ENCODE data around the gene POPDC2. TPM values are rescaled to one million over a fixed set of nuclear protein-coding genes. Genes with fewer than 3 reads are reported as not detected.
"Not testable (repeated sequence)": the region's sequence is repeated elsewhere in the genome, so short reads cannot be mapped to it uniquely, and the experiment has no call there.

Gene POPDC2
- total and polyA plus RNA-seq, 4 donors: 9.5 to 17.5 (median 11.3) TPM

DNA sequence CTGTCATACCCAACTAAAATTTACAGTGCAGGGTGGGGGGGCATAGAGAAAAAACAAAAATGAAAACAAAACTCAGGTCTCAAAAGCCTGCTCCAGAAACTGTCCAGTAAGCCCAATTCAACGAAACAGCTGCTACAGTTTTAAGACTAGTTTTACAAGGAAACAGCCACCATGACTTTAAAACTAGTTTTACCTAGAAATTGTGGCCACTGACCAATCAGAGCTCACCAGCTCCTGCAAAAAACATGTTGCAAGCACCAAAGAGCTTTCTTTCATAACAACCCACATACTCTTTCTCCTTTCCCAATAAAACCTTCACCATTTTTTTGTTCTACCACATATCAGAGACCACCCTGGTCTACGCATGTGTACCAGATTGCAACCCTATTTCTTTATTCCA, 35.1 kb upstream of the POPDC2 start:
- Histone ChIP-seq H3K4me3 (ENCODE audit: low read length in 2 of 2) (no peak overlapping the region), H3K9me3 (ENCODE audit: control insufficient read depth, low read length) (no peaks in the 10 kb centered on the region), H3K36me3 (ENCODE audit: control insufficient read depth in 1 of 2, insufficient read depth in 2 of 2, low read length in 1 of 2) (no peaks in the 10 kb centered on the region), H3K27ac (ENCODE audit: low read depth in 1 of 2, low read length in 2 of 2) (no peak overlapping the region), H3K27me3 (ENCODE audit: control insufficient read depth in 1 of 2, insufficient read depth in 2 of 2, low read length in 1 of 2) (no peaks in the 10 kb centered on the region), H3K4me1 (ENCODE audit: control insufficient read depth in 1 of 2, insufficient read depth in 2 of 2, low read length in 2 of 2) (no peaks in the 10 kb centered on the region)
- ATAC-seq (ENCODE audit: low FRiP score) (no peak), DNase-seq (no peak)
- WGBS, 2 donors: 92% methylated on average over 2 of the region's 2 CpGs
- intact Hi-C loops (cut with DNase I): no loop called here

DNA sequence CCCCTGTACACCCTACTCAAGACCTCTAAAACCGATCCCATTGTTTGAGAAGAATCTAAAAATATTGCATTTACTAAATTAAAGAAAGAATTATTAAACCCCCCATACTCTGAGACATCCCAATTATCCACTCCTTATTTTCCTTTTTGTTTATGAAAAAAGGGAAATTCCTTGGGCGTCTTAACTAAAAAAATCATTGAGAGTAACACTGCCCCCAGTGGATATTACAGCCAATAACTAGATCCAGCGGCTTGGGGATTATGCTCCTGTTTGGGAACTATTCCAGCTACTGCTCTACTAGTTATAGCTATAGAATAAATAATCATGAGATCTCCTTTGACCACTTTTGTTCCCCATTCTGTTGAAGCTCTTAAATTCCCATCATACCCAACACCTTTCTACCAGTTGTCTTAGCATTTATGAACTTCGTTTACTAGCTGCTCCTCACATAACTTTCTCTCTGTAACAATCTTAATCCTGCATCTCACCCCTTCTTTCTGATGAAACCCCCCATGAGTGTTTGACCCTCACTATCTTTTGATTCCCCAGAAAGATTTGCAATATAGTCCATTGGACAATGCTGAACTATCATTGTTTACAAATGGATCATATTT, 29.8 kb upstream of the POPDC2 start:
- H3K4me1 ChIP-seq (ENCODE audit: control insufficient read depth in 1 of 2, insufficient read depth in 2 of 2, low read length in 2 of 2): no peaks in the 10 kb centered on the region
- H3K27ac ChIP-seq (ENCODE audit: low read depth in 1 of 2, low read length in 2 of 2): no peak overlapping the region
- intact Hi-C loops (cut with DNase I): loop anchor here in 1 of 2 donors (5.0 kb wide), 1 partner anchor 193 kb away; the partner anchor contains the start of gene TIMMDC1
- DNase-seq (no peak), ATAC-seq (ENCODE audit: low FRiP score) (no peak)
- no peaks in the 10 kb centered on the region for H3K27me3 ChIP-seq (ENCODE audit: control insufficient read depth in 1 of 2, insufficient read depth in 2 of 2, low read length in 1 of 2)
- H3K4me3 ChIP-seq (ENCODE audit: low read length in 2 of 2): no peak overlapping the region
- no peaks in the 10 kb centered on the region for H3K36me3 ChIP-seq (ENCODE audit: control insufficient read depth in 1 of 2, insufficient read depth in 2 of 2, low read length in 1 of 2)
- no peaks in the 10 kb centered on the region for H3K9me3 ChIP-seq (ENCODE audit: control insufficient read depth, low read length)
- WGBS, 2 donors: 47 to 48% methylated on average over 4 of the region's 4 CpGs

DNA sequence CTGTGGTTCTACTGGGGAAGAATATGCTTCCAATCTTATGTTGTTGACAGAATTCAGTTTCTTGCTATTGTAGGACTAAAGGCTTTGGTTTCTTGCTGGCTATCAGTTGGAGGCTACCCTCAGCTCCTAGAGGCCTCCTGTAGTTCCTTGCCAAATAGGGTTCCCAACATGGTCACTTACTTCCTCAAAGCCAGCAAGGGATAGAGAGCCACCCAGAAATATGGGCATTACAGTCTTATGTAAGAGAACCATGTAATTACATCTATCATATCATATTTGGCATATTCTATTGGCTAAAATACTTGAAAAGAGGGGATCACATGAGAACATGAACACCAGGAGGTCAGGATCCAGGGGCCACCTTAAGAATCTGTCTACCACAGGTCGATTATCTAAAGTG, 23.0 kb upstream of the POPDC2 start:
- no peaks in the 10 kb centered on the region for H3K27me3 ChIP-seq (ENCODE audit: control insufficient read depth in 1 of 2, insufficient read depth in 2 of 2, low read length in 1 of 2)
- ATAC-seq (ENCODE audit: low FRiP score) (no peak), DNase-seq (no peak)
- intact Hi-C loops (cut with DNase I): loop anchor here (5.0 to 10.0 kb wide), 2 partner anchors 159 to 161 kb away; no protein-coding TSS in a partner anchor
- no peaks in the 10 kb centered on the region for H3K9me3 ChIP-seq (ENCODE audit: control insufficient read depth, low read length)
- H3K4me1 ChIP-seq (ENCODE audit: control insufficient read depth in 1 of 2, insufficient read depth in 2 of 2, low read length in 2 of 2): no peaks in the 10 kb centered on the region
- 20 to 38% methylated on average over 1 of the region's 1 CpG for WGBS, 2 donors
- no peaks in the 10 kb centered on the region for H3K36me3 ChIP-seq (ENCODE audit: control insufficient read depth in 1 of 2, insufficient read depth in 2 of 2, low read length in 1 of 2)
- no peak overlapping the region for H3K4me3 ChIP-seq (ENCODE audit: low read length in 2 of 2)
- H3K27ac ChIP-seq (ENCODE audit: low read depth in 1 of 2, low read length in 2 of 2): no peak overlapping the region

DNA sequence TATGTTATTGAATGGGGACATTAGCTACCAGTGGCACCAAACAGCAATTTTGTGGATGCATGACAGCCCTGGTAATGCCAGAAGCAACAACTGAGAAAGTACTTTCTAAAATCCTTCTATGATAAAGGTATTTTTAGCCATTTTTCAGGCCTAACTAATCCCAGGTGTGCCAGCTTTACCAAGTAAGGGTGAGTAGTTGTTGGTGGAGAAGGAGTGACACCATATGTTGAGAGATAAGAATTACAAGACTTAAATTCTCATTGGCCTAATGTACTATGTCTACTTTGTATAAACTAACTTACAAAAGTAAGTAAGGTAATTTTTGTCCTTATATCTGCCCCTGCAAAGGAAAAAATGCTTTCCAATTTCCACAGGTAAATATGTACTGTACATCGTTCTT, 20.9 kb upstream of the POPDC2 start:
- no peak overlapping the region for H3K27ac ChIP-seq (ENCODE audit: low read depth in 1 of 2, low read length in 2 of 2)
- H3K9me3 ChIP-seq (ENCODE audit: control insufficient read depth, low read length): no peaks in the 10 kb centered on the region
- 55 to 58% methylated on average over 1 of the region's 1 CpG for WGBS, 2 donors
- H3K27me3 ChIP-seq (ENCODE audit: control insufficient read depth in 1 of 2, insufficient read depth in 2 of 2, low read length in 1 of 2): no peaks in the 10 kb centered on the region
- no peak overlapping the region for H3K4me3 ChIP-seq (ENCODE audit: low read length in 2 of 2)
- intact Hi-C loops (cut with DNase I): loop anchor here (5.0 to 10.0 kb wide), 2 partner anchors 156 to 159 kb away; no protein-coding TSS in a partner anchor
- DNase-seq (no peak), ATAC-seq (ENCODE audit: low FRiP score) (no peak)
- H3K36me3 ChIP-seq (ENCODE audit: control insufficient read depth in 1 of 2, insufficient read depth in 2 of 2, low read length in 1 of 2): no peaks in the 10 kb centered on the region
- H3K4me1 ChIP-seq (ENCODE audit: control insufficient read depth in 1 of 2, insufficient read depth in 2 of 2, low read length in 2 of 2): no peaks in the 10 kb centered on the region

DNA sequence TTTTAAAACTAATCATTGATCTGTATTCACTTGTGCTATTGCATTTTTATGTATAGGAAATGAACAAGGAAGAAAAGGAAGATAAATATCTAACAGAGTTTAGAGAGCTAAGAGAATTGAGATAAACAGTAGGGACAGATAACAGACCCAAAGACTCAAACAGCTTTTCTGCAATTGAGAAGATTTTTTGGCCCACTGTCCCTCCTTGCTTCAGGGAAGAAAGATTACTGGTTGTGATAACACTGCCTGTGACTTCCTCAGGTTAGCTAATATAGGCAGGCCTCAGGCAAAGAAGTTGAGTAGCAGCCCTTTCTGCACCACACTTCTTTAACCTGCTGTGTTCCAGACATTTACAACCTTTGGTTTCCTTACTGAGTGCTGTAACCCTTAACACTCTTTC, 19.5 kb upstream of the POPDC2 start:
- ATAC-seq (ENCODE audit: low FRiP score): no peak
- no peaks in the 10 kb centered on the region for H3K36me3 ChIP-seq (ENCODE audit: control insufficient read depth in 1 of 2, insufficient read depth in 2 of 2, low read length in 1 of 2)
- intact Hi-C loops (cut with DNase I): loop anchor here (5.0 to 10.0 kb wide), 3 partner anchors 155 to 185 kb away; partner anchors contain the start of gene TIMMDC1 (in 1 of the 2)
- no peaks in the 10 kb centered on the region for H3K9me3 ChIP-seq (ENCODE audit: control insufficient read depth, low read length)
- no peak for DNase-seq
- no peak overlapping the region for H3K27ac ChIP-seq (ENCODE audit: low read depth in 1 of 2, low read length in 2 of 2)
- no peaks in the 10 kb centered on the region for H3K27me3 ChIP-seq (ENCODE audit: control insufficient read depth in 1 of 2, insufficient read depth in 2 of 2, low read length in 1 of 2)
- H3K4me1 ChIP-seq (ENCODE audit: control insufficient read depth in 1 of 2, insufficient read depth in 2 of 2, low read length in 2 of 2): no peaks in the 10 kb centered on the region
- H3K4me3 ChIP-seq (ENCODE audit: low read length in 2 of 2): no peak overlapping the region

DNA sequence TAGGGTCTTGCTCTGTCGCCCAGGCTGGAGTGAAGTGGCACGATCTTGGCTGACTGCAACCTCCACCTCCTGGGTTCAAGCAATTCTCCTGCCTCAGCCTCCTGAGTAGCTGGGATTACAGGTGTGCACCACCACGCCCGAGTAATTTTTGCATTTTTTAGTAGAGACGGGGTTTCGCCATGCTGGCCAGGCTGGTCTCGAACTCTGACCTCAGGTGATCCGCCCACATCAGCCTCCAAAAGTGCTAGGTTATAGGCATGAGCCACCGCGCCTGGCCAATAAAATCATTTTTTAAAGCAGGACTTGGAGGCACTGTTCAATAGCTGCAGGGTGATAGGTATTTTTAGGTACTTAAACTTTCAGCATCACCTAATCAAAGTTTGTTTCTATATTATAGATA, 17.8 kb upstream of the POPDC2 start:
- H3K4me1 ChIP-seq (ENCODE audit: control insufficient read depth in 1 of 2, insufficient read depth in 2 of 2, low read length in 2 of 2); H3K27ac ChIP-seq (ENCODE audit: low read depth in 1 of 2, low read length in 2 of 2); H3K36me3 ChIP-seq (ENCODE audit: control insufficient read depth in 1 of 2, insufficient read depth in 2 of 2, low read length in 1 of 2); H3K27me3 ChIP-seq (ENCODE audit: control insufficient read depth in 1 of 2, insufficient read depth in 2 of 2, low read length in 1 of 2); DNase-seq; ATAC-seq (ENCODE audit: low FRiP score); H3K4me3 ChIP-seq (ENCODE audit: low read length in 2 of 2); H3K9me3 ChIP-seq (ENCODE audit: control insufficient read depth, low read length): not testable (repeated sequence)
- intact Hi-C loops (cut with DNase I): loop anchor here in 1 of 2 donors (10.0 kb wide), 1 partner anchor 183 kb away; the partner anchor contains the start of gene TIMMDC1
- WGBS, 2 donors: 97 to 99% methylated on average over 10 of the region's 10 CpGs

DNA sequence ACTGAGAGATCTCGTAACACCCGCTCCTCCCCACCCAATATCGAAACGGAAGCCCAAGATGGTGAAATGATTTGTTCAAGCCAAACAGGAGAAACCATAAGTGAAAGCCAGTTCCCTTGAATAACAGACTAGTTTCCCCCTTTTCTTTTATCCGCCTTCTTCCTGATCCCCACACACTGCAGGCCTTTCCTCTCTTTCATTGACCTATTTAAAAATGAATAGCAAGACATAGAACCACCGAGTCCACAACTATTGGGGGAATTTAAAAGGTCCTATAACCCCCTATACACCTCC, 17.2 kb upstream of the POPDC2 start:
- Histone ChIP-seq H3K4me3 (ENCODE audit: low read length in 2 of 2) (peak overlapping the region; percentile 79 to 81), H3K27me3 (ENCODE audit: control insufficient read depth in 1 of 2, insufficient read depth in 2 of 2, low read length in 1 of 2) (no peaks in the 10 kb centered on the region), H3K36me3 (ENCODE audit: control insufficient read depth in 1 of 2, insufficient read depth in 2 of 2, low read length in 1 of 2) (peaks cover 0 to 3% of the 10 kb centered on the region in 2 donors), H3K9me3 (ENCODE audit: control insufficient read depth, low read length) (no peaks in the 10 kb centered on the region), H3K27ac (ENCODE audit: low read depth in 1 of 2, low read length in 2 of 2) (peak overlapping the region; percentile 61 to 92), H3K4me1 (ENCODE audit: control insufficient read depth in 1 of 2, insufficient read depth in 2 of 2, low read length in 2 of 2) (no peaks in the 10 kb centered on the region)
- intact Hi-C loops (cut with DNase I): loop anchor here in 1 of 2 donors (2.0 to 10.0 kb wide), 2 partner anchors 99 to 183 kb away; partner anchors contain the start of genes ADPRH and TIMMDC1
- 11 to 13% methylated on average over 6 of the region's 6 CpGs for whole genome bisulfite sequencing, 2 donors
- no peak for DNase-seq
- ATAC-seq (ENCODE audit: low FRiP score): no peak

DNA sequence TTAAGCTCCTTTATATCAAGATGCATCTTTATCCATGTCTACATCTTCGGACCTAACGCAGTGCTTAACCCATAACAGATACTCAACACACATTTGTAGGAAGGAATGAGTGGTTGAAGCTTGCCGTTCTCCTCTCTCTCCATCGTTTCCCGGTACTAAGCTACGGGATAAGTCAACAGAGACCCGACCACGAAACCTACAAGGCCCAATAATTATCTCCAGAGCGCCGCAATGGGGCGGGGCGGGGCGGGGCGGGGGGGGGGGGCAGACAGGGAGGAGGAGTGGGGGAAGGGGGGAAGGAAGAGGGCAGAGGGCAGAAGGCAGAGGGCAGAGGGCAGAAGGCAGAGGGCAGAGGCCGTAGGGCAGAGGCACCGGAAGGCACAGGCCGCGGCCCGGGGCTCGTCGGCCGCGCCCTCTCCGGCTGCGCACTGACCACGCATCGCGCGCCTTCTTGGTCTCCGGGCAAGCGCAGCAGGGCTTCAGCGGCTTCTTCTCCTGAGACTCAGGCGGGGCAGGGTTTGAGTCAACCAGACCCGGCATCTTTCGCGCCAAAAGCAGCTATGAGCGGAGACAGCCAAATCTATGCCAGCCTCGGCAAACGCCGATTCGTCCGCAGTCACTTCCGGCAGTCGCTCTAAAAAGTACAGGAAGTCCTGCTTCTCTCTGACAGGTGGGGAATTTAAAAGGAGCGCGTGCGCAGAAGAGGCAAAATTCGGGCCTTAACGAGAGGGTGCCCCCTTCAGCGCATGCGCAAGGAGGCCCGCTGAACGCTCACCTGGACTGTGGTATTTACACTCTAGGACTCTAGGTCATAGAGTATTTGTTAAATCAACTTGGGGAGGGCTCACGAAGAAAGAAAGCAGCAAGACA, 16.6 kb upstream of the POPDC2 start, which contains the start of gene COX17:
Gene COX17 (minus strand): TSS at position 636 of the 870 bp plus-strand sequence. CDS start 96 bp downstream, at position 540.
- 0% methylated on average over 53 to 54 of the region's 54 CpGs for WGBS, 2 donors
- DNase-seq (peak; percentile 96 to 97), ATAC-seq (ENCODE audit: low FRiP score) (peak; percentile 95)
- Histone ChIP-seq H3K4me1 (ENCODE audit: control insufficient read depth in 1 of 2, insufficient read depth in 2 of 2, low read length in 2 of 2) (no peaks in the 10 kb centered on the region), H3K27me3 (ENCODE audit: control insufficient read depth in 1 of 2, insufficient read depth in 2 of 2, low read length in 1 of 2) (no peaks in the 10 kb centered on the region), H3K27ac (ENCODE audit: low read depth in 1 of 2, low read length in 2 of 2) (peak within 1 kb of the TSS; percentile 61 to 92), H3K9me3 (ENCODE audit: control insufficient read depth, low read length) (no peaks in the 10 kb centered on the region), H3K36me3 (ENCODE audit: control insufficient read depth in 1 of 2, insufficient read depth in 2 of 2, low read length in 1 of 2) (peaks cover 0 to 3% of the 10 kb centered on the region in 2 donors), H3K4me3 (ENCODE audit: low read length in 2 of 2) (peak within 1 kb of the TSS; percentile 79 to 81)
- intact Hi-C loops (cut with DNase I): loop anchor here in 1 of 2 donors (2.0 to 10.0 kb wide), 2 partner anchors 98 to 182 kb away; partner anchors contain the start of genes ADPRH and TIMMDC1

All from aorta (tissue), 5 donors.